GM23338 (cell line): ENCODE measurements around the gene DCAF11. TPM values are rescaled to one million over a fixed set of nuclear protein-coding genes. Genes with fewer than 3 reads are reported as not detected.
"Not testable (repeated sequence)": the region's sequence is repeated elsewhere in the genome, so short reads cannot be mapped to it uniquely, and the experiment has no call there.

ENCODE experiments used
- ATAC-seq: fragments of 200-7000 bp; cut with Tn5 transposase; 3 replicates; pipeline ENCODE4 v1.9.1; 2020
- DNase-seq: peaks from one replicate; pipeline ENCODE4 v3.0.0-alpha.2; 2015; ENCODE audit warnings: low spot score
- H2AFZ ChIP-seq: fragments of 200-600 bp; sonication (generic); 2 replicates; pipeline ENCODE4 v1.8.0; 2016; ENCODE audit warnings: antibody characterized with exemption, mild to moderate bottlenecking, moderate library complexity
- H3F3A ChIP-seq: fragments of 200-600 bp; sonication (generic); replicated peaks from 2 replicates; pipeline ENCODE4 v1.8.0; 2017; ENCODE audit warnings: antibody characterized with exemption, mixed run types, low read depth
- H3K27ac ChIP-seq: fragments of 200-600 bp; sonication (generic); 2 replicates; pipeline ENCODE4 v1.6.1; 2016; ENCODE audit warnings: low read depth
- H3K27me3 ChIP-seq: fragments of 200-600 bp; sonication (generic); 2 replicates; pipeline ENCODE4 v1.8.0; 2016; ENCODE audit warnings: mild to moderate bottlenecking, mixed run types, moderate library complexity; ENCODE audit not compliant: insufficient read depth
- H3K36me3 ChIP-seq: fragments of 200-600 bp; sonication (generic); 2 replicates; pipeline ENCODE4 v1.8.0; 2016; ENCODE audit warnings: mild to moderate bottlenecking; ENCODE audit not compliant: insufficient read depth
- H3K4me1 ChIP-seq: fragments of 200-600 bp; sonication (generic); 2 replicates; pipeline ENCODE4 v1.8.0; 2016; ENCODE audit warnings: mild to moderate bottlenecking, moderate library complexity; ENCODE audit not compliant: insufficient read depth
- H3K4me2 ChIP-seq: fragments of 200-600 bp; sonication (generic); 2 replicates; pipeline ENCODE4 v1.7.1; 2017; ENCODE audit warnings: mixed run types
- H3K4me3 ChIP-seq: fragments of 200-600 bp; sonication (generic); 2 replicates; pipeline ENCODE4 v1.6.1; 2016; ENCODE audit warnings: mixed run types
- H3K79me2 ChIP-seq: fragments of 200-600 bp; sonication (generic); replicated peaks from 2 replicates; pipeline ENCODE4 v1.8.0; 2017; ENCODE audit warnings: mild to moderate bottlenecking; ENCODE audit not compliant: insufficient read depth
- H3K9me2 ChIP-seq: fragments of 200-600 bp; sonication (generic); 2 replicates; pipeline ENCODE4 v1.8.0; 2017; ENCODE audit not compliant: insufficient read depth
- H4K20me1 ChIP-seq: fragments of 200-600 bp; sonication (generic); replicated peaks from 2 replicates; pipeline ENCODE4 v1.8.0; 2017; ENCODE audit warnings: mild to moderate bottlenecking; ENCODE audit not compliant: insufficient read depth
- H3K27ac Mint-ChIP-seq: 2 replicates; pipeline ENCODE4 v1.8.0; 2020; ENCODE audit warnings: inconsistent platforms, mild to moderate bottlenecking, moderate library complexity, mixed read lengths
- H3K27me3 Mint-ChIP-seq: 3 replicates; pipeline ENCODE4 v1.8.0; 2022; ENCODE audit warnings: low read depth, mild to moderate bottlenecking, moderate library complexity, mixed read lengths, inconsistent platforms; ENCODE audit not compliant: insufficient read depth, poor library complexity
- H3K36me3 Mint-ChIP-seq: 3 replicates; pipeline ENCODE4 v1.8.0; 2021; ENCODE audit warnings: low read depth, mild to moderate bottlenecking, inconsistent platforms, moderate library complexity, mixed read lengths
- H3K4me1 Mint-ChIP-seq: 3 replicates; pipeline ENCODE4 v1.8.0; 2020; ENCODE audit warnings: mild to moderate bottlenecking, inconsistent platforms, mixed read lengths
- H3K4me3 Mint-ChIP-seq: 3 replicates; pipeline ENCODE4 v1.8.0; 2021; ENCODE audit warnings: moderate library complexity, mild to moderate bottlenecking, inconsistent platforms, mixed read lengths
- H3K9me3 Mint-ChIP-seq: 3 replicates; pipeline ENCODE4 v1.8.0; 2020; ENCODE audit warnings: moderate library complexity, mild to moderate bottlenecking, inconsistent platforms, mixed read lengths
- CREB1 ChIP-seq: fragments of 250-450 bp; sonication (Bioruptor Pico); IDR thresholded peaks from 2 replicates; pipeline ENCODE4 v1.5.0; 2020; ENCODE audit warnings: low read depth, mild to moderate bottlenecking, moderate library complexity
- EZH2 ChIP-seq: fragments of 200-600 bp; sonication (generic); IDR thresholded peaks from one replicate; pipeline ENCODE4 v1.8.0; 2017; ENCODE audit warnings: antibody characterized with exemption, mild to moderate bottlenecking, low read depth; ENCODE audit not compliant: unreplicated experiment
- EZH2phosphoT487 ChIP-seq: fragments of 200-600 bp; sonication (generic); IDR thresholded peaks from one replicate; pipeline ENCODE4 v1.8.1; 2018; ENCODE audit warnings: antibody characterized with exemption; ENCODE audit not compliant: unreplicated experiment
- JUNB ChIP-seq: IDR thresholded peaks from one replicate; pipeline ENCODE4 v1.6.1; 2016; ENCODE audit warnings: antibody characterized with exemption; ENCODE audit not compliant: unreplicated experiment
- ZNF114 ChIP-seq: fragments of 250-450 bp; sonication (Bioruptor Pico); IDR thresholded peaks from 2 replicates; pipeline ENCODE4 v1.5.0; 2020; ENCODE audit warnings: mild to moderate bottlenecking, moderate library complexity
- ZNF331 ChIP-seq: fragments of 250-450 bp; sonication (Bioruptor Pico); IDR thresholded peaks from 2 replicates; pipeline ENCODE4 v1.5.0; 2020; ENCODE audit warnings: low read depth, mild to moderate bottlenecking, moderate library complexity
- polyA plus RNA-seq: library from polyadenylated mRNA; unstranded; fragments of >200 nt; fragmentation: Nextera tagmentation; extraction: Ambion mirVana; gene quantifications from 2 replicates; pipeline ENCODE4 v1.2.1, GENCODE V29; 2016
- total RNA-seq: library from RNA; depleted of rRNA; stranded (reverse); fragments of >200 nt; shearing (Covaris generic); gene quantifications from 2 replicates; pipeline ENCODE4 v1.2.3, GENCODE V29; 2014
- TF ChIP-seq, protein P1 (sequence below): IDR thresholded peaks from 2 replicates; pipeline ENCODE4 v1.6.1; 2016; ENCODE audit warnings: antibody characterized with exemption
- TF ChIP-seq, protein P2 (sequence below), 2 experiments: fragments of 200-600 bp in 1 of 2; sonication (generic) in 1 of 2; conservative IDR thresholded peaks; 2 replicates each; pipeline versions ENCODE4 v1.5.1 to v1.6.1; 2016 to 2017; ENCODE audit warnings: antibody characterized with exemption in 2 of 2, low read depth in 2 of 2, mild to moderate bottlenecking in 2 of 2, moderate library complexity in 1 of 2
- TF ChIP-seq, protein P3 (sequence below): fragments of 250-450 bp; sonication (Bioruptor Pico); IDR thresholded peaks from 2 replicates; pipeline ENCODE4 v1.5.0; 2020; ENCODE audit warnings: mild to moderate bottlenecking, moderate library complexity

Gene DCAF11
- total and polyA plus RNA-seq, 2 experiments from 2014 or later: 18.6 to 93.2 TPM

DNA sequence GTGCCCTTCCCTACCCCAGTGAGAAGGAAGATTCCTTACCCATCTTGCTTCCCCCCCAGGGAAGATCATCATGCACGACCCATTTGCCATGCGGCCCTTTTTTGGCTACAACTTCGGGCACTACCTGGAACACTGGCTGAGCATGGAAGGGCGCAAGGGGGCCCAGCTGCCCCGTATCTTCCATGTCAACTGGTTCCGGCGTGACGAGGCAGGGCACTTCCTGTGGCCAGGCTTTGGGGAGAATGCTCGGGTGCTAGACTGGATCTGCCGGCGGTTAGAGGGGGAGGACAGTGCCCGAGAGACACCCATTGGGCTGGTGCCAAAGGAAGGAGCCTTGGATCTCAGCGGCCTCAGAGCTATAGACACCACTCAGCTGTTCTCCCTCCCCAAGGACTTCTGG lies 11.1 kb upstream of the DCAF11 start:
- TF ChIP-seq, protein P1, sequence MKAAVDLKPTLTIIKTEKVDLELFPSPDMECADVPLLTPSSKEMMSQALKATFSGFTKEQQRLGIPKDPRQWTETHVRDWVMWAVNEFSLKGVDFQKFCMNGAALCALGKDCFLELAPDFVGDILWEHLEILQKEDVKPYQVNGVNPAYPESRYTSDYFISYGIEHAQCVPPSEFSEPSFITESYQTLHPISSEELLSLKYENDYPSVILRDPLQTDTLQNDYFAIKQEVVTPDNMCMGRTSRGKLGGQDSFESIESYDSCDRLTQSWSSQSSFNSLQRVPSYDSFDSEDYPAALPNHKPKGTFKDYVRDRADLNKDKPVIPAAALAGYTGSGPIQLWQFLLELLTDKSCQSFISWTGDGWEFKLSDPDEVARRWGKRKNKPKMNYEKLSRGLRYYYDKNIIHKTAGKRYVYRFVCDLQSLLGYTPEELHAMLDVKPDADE: no peak
- TF ChIP-seq ZNF331: no peak
- TF ChIP-seq EZH2phosphoT487: no peak
- no peak for TF ChIP-seq ZNF114 (CRISPR knock-in tag)
- TF ChIP-seq EZH2: no peak
- TF ChIP-seq JUNB: no peak
- TF ChIP-seq, protein P2, sequence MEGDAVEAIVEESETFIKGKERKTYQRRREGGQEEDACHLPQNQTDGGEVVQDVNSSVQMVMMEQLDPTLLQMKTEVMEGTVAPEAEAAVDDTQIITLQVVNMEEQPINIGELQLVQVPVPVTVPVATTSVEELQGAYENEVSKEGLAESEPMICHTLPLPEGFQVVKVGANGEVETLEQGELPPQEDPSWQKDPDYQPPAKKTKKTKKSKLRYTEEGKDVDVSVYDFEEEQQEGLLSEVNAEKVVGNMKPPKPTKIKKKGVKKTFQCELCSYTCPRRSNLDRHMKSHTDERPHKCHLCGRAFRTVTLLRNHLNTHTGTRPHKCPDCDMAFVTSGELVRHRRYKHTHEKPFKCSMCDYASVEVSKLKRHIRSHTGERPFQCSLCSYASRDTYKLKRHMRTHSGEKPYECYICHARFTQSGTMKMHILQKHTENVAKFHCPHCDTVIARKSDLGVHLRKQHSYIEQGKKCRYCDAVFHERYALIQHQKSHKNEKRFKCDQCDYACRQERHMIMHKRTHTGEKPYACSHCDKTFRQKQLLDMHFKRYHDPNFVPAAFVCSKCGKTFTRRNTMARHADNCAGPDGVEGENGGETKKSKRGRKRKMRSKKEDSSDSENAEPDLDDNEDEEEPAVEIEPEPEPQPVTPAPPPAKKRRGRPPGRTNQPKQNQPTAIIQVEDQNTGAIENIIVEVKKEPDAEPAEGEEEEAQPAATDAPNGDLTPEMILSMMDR (conservative IDR thresholded peaks at IDR 0.05; ENCODE audit: low read depth in 2 of 2): no peak
- TF ChIP-seq, protein P3, sequence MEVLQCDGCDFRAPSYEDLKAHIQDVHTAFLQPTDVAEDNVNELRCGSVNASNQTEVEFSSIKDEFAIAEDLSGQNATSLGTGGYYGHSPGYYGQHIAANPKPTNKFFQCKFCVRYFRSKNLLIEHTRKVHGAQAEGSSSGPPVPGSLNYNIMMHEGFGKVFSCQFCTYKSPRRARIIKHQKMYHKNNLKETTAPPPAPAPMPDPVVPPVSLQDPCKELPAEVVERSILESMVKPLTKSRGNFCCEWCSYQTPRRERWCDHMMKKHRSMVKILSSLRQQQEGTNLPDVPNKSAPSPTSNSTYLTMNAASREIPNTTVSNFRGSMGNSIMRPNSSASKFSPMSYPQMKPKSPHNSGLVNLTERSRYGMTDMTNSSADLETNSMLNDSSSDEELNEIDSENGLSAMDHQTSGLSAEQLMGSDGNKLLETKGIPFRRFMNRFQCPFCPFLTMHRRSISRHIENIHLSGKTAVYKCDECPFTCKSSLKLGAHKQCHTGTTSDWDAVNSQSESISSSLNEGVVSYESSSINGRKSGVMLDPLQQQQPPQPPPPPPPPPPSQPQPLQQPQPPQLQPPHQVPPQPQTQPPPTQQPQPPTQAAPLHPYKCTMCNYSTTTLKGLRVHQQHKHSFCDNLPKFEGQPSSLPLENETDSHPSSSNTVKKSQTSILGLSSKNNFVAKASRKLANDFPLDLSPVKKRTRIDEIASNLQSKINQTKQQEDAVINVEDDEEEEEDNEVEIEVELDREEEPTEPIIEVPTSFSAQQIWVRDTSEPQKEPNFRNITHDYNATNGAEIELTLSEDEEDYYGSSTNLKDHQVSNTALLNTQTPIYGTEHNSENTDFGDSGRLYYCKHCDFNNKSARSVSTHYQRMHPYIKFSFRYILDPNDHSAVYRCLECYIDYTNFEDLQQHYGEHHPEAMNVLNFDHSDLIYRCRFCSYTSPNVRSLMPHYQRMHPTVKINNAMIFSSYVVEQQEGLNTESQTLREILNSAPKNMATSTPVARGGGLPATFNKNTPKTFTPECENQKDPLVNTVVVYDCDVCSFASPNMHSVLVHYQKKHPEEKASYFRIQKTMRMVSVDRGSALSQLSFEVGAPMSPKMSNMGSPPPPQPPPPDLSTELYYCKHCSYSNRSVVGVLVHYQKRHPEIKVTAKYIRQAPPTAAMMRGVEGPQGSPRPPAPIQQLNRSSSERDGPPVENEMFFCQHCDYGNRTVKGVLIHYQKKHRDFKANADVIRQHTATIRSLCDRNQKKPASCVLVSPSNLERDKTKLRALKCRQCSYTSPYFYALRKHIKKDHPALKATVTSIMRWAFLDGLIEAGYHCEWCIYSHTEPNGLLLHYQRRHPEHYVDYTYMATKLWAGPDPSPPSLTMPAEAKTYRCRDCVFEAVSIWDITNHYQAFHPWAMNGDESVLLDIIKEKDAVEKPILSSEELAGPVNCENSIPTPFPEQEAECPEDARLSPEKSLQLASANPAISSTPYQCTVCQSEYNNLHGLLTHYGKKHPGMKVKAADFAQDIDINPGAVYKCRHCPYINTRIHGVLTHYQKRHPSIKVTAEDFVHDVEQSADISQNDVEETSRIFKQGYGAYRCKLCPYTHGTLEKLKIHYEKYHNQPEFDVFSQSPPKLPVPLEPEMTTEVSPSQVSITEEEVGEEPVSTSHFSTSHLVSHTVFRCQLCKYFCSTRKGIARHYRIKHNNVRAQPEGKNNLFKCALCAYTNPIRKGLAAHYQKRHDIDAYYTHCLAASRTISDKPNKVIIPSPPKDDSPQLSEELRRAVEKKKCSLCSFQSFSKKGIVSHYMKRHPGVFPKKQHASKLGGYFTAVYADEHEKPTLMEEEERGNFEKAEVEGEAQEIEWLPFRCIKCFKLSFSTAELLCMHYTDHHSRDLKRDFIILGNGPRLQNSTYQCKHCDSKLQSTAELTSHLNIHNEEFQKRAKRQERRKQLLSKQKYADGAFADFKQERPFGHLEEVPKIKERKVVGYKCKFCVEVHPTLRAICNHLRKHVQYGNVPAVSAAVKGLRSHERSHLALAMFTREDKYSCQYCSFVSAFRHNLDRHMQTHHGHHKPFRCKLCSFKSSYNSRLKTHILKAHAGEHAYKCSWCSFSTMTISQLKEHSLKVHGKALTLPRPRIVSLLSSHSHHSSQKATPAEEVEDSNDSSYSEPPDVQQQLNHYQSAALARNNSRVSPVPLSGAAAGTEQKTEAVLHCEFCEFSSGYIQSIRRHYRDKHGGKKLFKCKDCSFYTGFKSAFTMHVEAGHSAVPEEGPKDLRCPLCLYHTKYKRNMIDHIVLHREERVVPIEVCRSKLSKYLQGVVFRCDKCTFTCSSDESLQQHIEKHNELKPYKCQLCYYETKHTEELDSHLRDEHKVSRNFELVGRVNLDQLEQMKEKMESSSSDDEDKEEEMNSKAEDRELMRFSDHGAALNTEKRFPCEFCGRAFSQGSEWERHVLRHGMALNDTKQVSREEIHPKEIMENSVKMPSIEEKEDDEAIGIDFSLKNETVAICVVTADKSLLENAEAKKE (CRISPR knock-in tag): no peak
- no peak for TF ChIP-seq CREB1 (CRISPR knock-in tag)
- Mint-ChIP-seq H3K27me3 (peaks cover 5% of the 10 kb centered on the region), H3K4me1 (peaks cover 3% of the 10 kb centered on the region; the same call in 1 of the 3 replicates), H3K4me3 (no peak overlapping the region), H3K27ac (no peak overlapping the region), H3K9me3 (peaks cover 14% of the 10 kb centered on the region), H3K36me3 (peaks cover 67% of the 10 kb centered on the region)
- no peaks in the 10 kb centered on the region for H3K4me1 ChIP-seq
- H3K27me3 ChIP-seq: no peaks in the 10 kb centered on the region
- peaks cover 31% of the 10 kb centered on the region for H3K36me3 ChIP-seq
- no peaks in the 10 kb centered on the region for H3K9me2 ChIP-seq
- peaks cover 5% of the 10 kb centered on the region; the same call in 1 of the 2 replicates for H3F3A ChIP-seq
- H2AFZ ChIP-seq: no peak overlapping the region
- H3K79me2 ChIP-seq: no peaks in the 10 kb centered on the region
- H3K4me2 ChIP-seq: no peak overlapping the region
- DNase-seq: no peak
- ATAC-seq: no peak
- no peak overlapping the region for H3K4me3 ChIP-seq
- H4K20me1 ChIP-seq: no peaks in the 10 kb centered on the region
- no peak overlapping the region for H3K27ac ChIP-seq

DNA sequence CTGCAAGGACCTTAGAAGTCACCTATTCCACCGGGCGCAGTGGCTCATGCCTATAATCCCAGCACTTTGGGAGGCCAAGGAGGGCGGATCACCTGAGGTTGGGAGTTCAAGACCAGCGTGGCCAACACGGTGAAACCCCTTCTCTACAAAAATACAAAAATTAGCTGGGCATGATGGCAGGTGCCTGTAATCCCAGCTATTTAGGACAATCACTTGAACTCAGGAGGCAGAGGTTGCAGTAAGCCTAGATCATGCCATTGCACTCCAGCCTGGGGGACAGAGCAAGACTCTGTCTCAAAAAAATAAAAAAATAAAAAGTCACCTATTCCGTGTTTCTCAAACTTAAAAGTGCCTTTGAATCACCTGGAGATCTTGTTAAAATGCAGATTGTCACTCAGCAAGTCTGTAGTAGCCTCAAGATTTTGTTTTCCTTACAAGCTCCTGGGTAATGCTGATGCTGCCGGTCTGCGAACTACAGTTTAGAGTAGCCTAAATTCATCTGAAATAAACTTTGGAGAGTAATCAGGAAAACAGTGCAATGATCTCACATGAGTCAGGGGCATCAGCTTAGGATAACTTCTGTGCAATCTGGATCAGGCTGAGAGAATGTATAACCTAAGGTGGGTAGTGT lies 8.9 kb upstream of the DCAF11 start:
- not testable (repeated sequence) for H3K27me3 ChIP-seq, H3K4me1 Mint-ChIP-seq, H3K4me2 ChIP-seq, DNase-seq, ATAC-seq, H3K4me3 Mint-ChIP-seq, H3K9me2 ChIP-seq, H2AFZ ChIP-seq, H3K27me3 Mint-ChIP-seq, H3F3A ChIP-seq, H3K27ac ChIP-seq, H3K79me2 ChIP-seq, H3K4me3 ChIP-seq, H4K20me1 ChIP-seq, H3K4me1 ChIP-seq
- Mint-ChIP-seq H3K27ac (peak overlapping the region; percentile 21; the same call in 1 of the 2 replicates), H3K36me3 (peaks cover 46% of the 10 kb centered on the region), H3K9me3 (peaks cover 14% of the 10 kb centered on the region)
- H3K36me3 ChIP-seq: peaks cover 24% of the 10 kb centered on the region; the same call in 1 of the 2 replicates
